GM12891 (cell line): ENCODE measurements around the gene DVL3.

Experiments used
- PAX5 ChIP-seq: IDR thresholded peaks from 2 replicates; pipeline ENCODE4 v1.6.1; 2011; ENCODE audit warnings: low read length, moderate library complexity, mild to moderate bottlenecking; ENCODE audit not compliant: insufficient read depth, severe bottlenecking
- POLR2A ChIP-seq: IDR thresholded peaks from 2 replicates; pipeline ENCODE4 v1.6.1; 2011; ENCODE audit warnings: low read depth, low read length, control low read depth
- POLR2AphosphoS5 ChIP-seq: IDR thresholded peaks from 2 replicates; pipeline ENCODE4 v1.6.1; 2011; ENCODE audit warnings: low read depth, low read length, control low read depth
- POU2F2 ChIP-seq: IDR thresholded peaks from 2 replicates; pipeline ENCODE4 v1.6.1; 2011; ENCODE audit warnings: low read depth, mild to moderate bottlenecking, control low read depth, low read length, moderate library complexity
- SPI1 ChIP-seq: IDR thresholded peaks from 2 replicates; pipeline ENCODE4 v1.6.1; 2011; ENCODE audit warnings: low read depth, low read length, control low read depth
- TAF1 ChIP-seq: IDR thresholded peaks from 2 replicates; pipeline ENCODE4 v1.6.1; 2011; ENCODE audit warnings: low read depth, low read length, control low read depth

DNA sequence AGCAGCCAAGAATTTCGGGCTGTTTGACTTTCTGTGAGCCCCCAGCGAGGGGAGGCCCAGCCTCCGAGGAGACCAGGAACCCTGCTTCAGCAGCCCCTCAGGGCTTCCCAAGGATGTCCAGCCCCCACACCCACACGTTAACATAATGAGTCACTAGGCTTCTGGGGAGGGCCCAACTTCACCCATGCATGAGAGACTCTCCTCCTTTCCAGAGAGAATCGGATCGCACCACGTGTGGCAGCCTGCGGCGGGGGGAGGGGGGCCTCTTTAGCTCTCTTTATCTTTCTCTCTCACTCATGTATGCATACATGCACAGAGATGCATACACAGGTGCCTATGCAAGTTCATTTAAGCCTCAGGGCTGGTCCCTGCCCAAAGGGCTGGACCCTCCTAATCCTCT, 16.4 kb downstream of the DVL3 start:
- TF ChIP-seq POLR2AphosphoS5, result no peak
- TF ChIP-seq POLR2A, result no peak
- TF ChIP-seq TAF1, result no peak
- TF ChIP-seq SPI1, result no peak
- no peak for TF ChIP-seq PAX5
- no peak for TF ChIP-seq POU2F2
